Activated CD4-positive, alpha-beta T cell treated with anti-CD3 and anti-CD28 coated beads for 24 hours (primary cell): ENCODE measurements around the gene LYPD4.

Experiments used
- DNase-seq, 2 donors: peaks; one replicate each; pipeline ENCODE4 v3.0.0-alpha.2; 2020; ENCODE audit warnings: low read depth in 2 of 2

LYPD4 gene

DNA sequence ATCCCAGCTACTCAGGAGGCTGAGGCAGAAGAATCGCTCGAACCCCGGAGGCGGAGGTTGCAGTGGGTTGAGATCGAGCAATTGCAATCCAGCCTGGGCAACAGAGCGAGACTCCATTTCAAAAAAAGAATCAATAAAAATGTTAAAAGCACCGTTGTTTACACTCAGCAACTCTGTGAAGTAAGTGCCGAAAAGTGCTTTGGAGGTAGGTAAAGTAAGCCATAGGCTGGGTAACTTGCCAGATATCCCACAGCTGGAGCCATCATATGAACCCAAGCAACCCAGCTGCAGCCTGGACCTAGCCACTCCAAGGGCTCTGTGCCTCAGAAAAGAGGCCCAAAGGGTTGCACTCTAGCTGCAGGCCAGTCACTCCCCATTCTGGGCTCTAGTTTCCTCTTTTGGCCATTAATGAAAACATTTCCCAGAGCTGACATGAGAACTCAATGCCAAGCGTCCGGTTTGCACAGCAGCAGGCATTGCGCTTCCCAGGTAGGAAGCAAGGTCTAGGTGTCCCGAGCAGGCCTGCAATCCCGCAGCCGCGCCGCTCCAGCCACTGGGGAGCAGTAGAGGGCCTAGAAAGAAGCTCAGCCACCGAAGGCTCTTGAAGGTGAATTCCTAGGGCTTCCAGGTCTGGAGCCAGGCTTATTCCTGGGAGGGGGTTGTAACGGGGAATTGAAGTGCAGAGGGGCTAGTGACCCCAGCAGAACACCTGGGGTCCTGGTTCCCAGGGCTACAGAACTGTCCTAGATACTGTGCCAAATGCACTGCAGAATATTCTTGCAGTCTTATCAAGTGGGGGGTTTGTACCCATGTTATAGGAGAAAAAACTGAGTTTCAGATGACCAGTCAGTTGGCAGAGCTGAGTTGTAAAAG is 28.5 kb upstream of the LYPD4 start:
- peak; percentile 57 to 64 for DNase-seq

DNA sequence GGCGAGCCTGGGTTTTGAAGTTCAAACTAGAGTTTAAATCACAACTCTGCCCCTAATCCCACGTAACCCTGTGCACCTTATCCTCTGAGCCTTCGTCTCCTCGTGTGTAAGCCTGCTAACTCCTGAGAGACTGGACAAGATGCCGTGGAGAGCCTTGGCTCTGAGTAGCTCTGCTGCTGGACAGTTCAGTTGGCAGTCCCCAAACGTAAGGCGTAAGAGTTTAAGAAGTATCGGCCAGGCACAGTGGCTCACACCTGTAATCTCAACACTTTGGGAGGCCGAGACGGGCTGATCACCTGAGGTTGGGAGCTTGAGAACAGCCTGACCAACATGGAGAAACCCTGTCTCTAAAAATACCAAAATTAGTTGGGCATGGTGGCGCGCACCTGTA is 27.9 kb upstream of the LYPD4 start:
- DNase-seq, result no peak

DNA sequence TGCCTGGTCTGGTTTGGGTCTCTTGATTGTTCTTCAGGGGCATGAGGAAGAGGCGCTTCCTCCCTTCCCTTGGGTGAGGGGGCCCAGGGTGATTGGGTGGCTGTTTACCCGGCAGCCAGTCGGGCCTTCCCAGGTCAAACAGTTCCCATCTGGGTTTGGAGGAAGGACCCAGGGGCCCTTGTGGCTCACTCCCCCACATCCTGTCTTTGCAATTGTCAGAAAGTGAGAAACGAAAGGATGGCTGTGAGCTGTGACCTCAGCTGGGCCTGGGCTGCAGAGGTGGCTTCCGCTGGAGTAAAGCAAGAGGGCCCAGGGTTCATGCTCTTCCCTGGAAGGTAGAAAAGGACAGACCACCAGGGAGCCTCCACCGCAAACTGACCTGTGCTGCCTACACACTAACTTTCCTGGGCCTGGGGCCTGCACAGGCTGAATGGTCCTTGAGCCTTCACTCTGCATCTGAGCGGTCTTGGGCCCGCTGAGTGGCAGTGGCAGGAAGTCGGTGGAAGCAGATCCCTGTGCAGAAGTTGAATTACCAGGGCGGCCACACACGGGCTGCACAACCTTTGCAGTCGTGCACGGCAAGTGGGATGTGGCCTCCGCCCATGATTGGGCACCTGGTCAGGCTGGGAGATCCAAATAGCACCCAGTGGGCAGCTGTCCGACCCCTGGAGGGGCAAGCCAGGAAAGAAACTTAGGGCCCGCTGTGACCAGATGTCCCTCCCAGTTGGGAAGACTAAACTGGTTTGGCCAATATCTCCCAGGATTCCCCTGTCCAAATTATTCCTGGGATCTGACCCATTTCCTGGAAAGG is 27.3 kb upstream of the LYPD4 start:
- DNase-seq, result peak in 1 of 2 donors; percentile 52

DNA sequence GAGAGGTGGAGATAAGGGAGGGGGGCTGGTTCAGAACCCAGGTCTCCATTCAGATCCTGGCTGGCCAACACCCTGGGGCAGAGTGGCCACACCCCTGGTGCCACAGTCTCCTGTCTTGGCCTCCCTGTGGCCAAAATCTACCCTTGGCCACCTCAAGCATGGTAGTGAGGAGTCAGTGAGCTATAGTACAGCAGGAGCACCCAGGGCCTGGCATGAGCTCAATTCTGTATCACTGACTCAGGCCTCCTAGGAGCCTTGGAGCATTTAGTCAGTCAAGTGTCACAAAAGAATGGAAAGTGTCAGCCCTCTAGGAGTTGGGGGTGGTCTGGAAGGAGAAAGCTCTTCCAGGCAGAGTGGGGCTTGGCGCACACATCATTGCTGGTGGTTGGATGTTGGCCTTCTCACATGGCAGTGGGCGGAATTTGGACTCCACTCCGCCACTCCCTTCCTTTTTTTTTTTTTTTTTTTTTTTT is 26.0 kb upstream of the LYPD4 start:
- no peak for DNase-seq

DNA sequence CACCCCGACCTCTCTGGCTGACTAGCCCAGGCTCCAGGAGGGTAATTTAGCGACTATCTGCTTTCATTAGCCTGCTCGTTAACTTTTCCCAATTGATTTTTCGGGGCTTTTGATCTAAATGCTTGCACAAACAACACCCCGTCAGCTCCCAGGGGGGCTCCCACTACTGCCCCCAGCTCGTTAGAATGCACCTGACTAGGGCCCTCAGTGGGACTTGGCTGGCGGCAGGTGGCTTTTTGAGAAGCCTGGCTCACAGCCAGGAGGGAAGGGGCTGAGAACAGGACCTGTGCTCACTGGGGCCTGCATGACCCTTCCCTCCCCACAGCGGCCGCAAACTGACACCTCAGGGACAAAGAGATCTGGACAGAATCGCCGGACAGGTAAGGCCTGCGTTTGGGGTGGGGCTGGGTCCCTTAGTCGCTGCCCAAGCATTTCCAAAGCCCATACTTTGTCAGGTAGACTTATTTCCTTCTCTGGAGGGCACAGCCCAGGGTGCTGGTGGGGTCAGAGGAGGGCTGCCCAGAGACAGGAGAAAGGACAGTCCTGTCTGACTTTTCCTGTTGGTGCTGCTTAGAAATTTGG is 25.0 kb upstream of the LYPD4 start:
- DNase-seq, result no peak

DNA sequence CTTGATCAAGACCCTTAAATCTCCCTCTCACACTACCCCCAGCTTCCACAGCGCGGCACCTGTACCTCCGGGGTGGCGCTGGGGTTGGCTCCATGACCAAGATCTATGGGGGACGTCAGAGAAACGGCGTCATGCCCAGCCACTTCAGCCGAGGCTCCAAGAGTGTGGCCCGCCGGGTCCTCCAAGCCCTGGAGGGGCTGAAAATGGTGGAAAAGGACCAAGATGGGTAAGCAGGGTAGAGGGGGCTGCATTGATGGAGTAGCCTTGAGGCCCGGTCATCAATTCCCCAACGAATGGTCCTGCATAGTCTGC is 24.5 kb upstream of the LYPD4 start:
- DNase-seq, result no peak

DNA sequence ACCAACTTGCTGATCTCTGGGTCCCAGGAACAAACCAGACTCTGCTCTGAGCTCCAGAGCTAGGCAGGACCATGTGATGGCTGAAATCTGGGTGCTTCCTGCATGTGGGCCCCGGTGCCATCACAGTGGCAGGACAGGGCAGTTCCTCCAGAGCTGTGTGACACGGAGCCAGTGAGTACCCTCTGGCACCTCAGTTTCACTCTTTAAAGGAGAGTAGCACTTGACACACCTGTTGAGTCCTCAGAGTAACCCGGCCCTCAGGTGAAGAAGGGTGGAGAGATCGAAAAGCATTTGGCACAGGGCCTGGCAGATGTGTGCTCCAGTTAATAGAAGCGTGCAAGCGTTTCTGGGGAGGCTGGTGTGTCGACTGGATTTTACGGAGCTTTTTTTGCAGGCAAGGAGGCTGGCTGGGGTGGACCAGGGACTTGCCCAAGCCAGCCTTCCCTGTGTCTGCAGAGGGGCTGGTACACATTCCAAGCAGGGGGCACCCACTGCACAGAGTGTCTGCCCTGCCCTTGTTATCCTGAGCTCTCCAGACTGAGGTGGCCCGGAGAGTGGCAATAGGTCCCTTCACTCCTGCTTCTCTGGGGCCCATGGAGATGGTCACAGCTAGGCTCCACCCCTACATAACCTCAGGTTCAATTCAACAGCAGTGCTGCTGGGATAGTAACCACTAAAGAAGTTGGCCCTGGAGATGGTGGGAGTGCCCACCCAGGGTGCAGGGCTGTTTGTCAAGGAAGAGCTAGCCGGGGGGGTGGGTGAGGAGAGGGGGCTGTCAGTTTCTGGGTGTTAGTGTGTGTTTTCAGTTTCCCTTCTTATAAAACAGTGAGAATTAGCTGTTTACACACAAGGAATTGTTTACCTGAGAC is 23.9 kb upstream of the LYPD4 start:
- no peak for DNase-seq

DNA sequence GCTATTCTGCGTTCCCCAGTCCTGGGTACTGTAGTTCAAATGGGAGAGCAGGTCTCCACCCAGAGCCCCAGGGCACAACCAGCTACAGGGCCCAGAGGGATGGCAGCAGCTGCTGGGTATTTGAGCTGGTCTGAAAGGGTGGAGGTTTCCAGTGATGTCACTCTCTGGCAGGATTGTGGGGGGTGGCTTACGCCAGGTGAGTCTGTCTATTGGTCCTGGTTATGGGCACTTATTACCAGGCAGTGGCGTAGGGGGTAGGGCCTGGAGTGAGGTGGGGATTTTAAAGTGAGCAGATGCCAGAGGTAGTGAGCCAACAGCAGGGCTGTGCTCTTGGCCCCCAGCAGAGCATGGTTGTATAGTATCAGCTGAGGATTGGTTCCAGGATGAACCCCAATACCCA is 21.8 kb upstream of the LYPD4 start:
- DNase-seq, result no peak

DNA sequence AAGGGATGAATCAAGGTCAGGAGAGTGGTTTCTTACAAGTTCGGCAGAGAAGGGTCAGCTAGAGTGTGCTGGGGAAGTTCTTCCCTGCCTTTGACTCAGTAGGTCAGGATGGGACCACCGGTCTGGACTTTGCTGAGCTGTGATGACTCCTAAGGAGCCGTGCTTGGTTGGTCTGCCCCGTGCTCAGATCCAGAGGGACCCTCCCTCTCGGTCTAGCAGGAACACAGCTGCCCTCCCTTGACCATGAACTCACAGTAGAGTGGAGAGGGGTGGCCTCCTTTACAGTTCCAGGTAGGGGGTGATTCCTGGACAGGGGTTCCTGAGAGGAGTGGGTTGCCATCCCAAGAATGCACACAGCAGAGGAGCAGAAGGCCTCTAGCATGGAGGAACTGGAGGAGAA is 19.9 kb upstream of the LYPD4 start:
- DNase-seq, result no peak

DNA sequence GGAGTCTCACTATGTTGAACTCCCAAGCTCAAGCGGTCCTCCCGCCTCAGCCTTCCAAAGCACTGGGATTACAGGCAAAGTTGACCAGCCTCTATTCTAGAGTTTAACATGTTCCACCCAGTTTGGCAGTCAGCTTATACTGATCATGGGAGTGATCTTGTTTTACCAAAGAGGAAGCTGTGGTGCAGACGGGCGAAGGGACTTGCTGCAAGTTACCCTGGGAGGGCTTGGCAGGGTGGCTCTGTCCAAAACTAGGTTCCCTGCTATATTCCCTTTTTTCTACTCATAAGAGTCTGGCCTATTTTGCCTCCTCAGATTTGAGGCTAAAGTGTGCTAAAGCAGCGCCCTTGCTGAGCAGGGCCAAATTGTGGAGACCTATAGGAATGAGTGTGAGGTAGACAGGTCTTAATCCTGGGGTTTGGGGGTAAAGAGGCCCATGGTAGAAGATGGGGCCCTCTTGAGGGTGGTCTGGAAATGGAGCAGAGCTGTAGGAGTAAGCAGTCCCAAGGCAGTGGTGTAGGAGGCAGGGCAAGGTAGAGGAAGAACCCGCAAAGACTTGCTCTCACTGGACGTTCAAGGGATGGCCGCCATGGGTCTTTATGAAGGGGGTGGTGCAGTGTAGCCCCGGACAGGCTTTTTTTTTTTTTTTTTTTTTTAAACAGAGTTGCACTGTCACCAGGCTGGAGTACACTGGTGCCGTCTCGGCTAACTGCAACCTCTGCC is 18.9 kb upstream of the LYPD4 start:
- DNase-seq, result no peak

DNA sequence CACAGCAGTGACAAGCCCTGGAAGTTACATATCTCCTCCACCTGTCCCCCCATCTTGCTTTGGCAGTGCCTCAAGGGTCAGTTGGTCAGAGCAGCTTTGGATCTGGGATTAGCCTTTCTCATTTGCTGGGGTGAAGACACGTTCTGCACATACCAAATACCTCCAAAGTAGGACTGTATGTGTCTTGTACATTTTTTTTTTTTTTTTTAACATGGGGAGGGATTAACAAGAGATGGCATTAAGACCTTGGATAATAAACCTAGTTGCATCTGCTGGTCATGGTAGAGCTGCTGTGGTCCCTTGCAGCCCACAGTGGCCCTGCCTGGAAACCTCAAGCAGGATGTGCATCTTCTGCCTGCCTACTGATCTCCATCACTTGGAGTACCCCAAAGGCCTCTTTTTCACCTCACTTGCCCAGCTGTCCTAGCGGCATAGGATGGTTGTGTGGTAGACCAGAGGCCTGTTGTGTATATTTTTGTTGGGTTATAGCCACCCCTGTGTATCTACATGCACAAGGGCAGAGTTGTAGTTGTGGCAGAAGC is 18.0 kb upstream of the LYPD4 start:
- no peak for DNase-seq

DNA sequence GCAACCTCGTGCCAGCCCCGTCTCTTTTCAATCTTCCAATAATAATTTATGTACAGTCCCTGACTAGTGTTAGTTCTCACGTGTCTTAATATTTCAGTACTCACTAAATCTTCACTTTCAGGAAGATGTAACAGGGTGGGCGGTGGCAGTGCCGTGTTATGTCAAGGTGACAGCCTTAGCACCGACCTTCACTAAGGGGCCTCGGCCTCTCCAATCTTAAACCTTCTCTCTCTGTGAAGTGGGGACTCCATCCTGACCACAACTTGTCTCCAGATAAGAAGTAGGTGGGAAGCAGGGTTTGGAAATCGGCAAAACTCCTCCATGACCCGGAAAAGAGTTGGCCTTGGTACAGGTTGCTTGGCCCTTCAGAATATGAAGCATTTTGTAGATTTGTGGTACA is 17.4 kb upstream of the LYPD4 start:
- DNase-seq, result no peak

DNA sequence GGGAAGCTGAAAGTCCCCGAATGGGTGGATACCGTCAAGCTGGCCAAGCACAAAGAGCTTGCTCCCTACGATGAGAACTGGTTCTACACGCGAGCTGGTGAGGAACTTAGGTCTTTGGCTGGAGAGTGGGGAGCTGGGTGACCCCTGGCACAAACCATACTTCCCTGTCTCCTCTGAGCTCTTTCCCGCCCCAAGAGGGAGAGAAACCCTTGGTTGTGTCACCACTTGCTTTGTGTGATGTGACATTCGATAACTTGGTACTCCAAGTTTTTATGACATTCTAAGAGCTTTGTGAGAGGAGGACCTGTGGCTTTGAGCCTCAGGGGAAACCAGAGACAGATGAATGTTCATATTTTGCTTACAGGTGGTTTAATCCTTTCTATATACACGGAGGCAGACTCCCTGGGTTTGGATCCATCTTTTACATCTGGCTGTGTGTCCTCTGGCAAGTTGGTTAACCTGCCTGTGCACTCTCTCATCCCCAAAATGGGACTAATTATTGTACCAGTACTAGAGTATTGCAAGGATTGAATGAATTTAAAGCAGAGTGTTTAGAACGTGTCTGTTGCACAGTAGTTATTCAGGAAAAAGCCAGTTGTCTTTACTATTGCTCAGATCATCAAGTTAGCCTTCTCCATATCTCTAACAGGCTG is 16.8 kb upstream of the LYPD4 start:
- no peak for DNase-seq

DNA sequence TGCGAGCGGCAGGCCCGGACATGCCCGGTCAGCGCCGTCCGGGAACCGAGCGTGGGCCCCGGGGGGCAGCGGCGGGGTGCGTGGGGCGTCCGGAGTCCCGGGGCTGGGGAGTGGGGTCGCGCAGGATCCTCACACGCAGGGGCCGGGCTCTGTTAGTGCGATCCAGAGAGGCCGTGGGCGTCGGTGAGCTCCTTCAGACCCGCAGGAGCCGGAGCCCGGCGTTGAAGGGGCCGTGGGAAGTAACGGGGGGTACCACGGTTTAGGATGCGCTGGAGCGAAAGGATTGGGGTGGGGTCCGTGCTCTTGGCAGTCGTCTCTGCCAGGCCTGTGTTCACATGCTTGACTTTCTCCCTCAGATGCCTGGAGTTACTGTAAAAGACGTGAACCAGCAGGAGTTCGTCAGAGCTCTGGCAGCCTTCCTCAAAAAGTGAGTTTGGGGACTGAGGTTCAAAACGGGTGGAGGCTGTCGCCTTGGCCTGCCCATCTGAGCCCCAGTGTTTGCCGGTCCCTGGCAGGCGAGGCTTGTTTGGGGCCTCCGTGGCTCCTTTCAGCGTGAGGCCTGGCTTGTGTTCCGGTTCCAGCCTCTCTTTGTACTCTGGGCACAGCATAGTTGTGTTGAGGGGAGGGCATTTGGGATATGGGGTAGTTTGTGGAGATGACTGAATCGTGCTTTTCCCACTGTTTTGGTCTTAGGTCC is 16.1 kb upstream of the LYPD4 start:
- DNase-seq, result no peak

DNA sequence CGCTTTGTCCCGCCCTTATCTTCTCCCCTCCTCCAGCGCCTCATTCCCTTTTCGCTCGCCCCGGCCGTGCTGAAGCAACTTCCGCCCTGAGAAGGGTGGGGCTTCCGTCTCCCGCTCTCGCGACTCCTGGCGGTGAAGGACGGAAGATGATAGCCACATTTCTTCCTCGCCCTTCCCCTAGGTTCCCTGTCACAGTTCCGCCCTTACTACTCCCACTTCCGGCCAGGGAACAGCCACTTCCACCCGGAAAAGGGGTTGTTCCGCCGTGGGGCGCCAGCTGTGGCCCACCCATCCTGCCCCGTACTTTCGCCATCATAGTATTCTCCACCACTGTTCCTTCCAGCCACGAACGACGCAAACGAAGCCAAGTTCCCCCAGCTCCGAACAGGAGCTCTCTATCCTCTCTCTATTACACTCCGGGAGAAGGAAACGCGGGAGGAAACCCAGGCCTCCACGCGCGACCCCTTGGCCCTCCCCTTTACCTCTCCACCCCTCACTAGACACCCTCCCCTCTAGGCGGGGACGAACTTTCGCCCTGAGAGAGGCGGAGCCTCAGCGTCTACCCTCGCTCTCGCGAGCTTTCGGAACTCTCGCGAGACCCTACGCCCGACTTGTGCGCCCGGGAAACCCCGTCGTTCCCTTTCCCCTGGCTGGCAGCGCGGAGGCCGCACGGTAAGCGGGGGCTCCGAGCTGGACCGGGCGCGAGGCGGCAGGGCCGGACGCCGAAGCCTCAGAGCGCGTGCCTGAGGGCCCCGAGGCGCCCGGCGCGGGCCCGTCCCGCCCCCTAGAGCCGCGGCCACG is 15.3 kb upstream of the LYPD4 start, which contains the start of gene RPS19:
Gene RPS19 (plus strand): TSS at position 638 of the 801 bp plus-strand sequence. CDS start 520 bp downstream, outside the sequence.
- DNase-seq, result peak; percentile 97

DNA sequence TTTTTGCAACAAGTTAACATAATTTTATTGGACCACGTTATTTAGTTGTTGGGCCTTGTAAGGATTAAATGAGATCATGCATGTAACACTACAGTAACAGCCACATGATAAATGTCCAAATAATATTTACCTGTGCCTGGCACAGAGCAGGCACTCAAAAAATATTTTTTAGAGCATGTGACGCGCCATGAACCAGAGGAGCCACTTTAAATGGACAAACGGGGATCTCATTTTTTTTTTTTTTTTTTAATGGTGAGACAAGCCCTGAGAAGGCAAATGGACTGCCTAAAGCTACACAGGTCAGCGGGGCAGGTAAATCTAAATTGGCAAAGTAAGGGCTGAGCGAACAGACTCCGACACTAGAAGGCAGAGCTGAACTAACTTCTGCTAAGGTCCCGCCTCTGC is 14.7 kb upstream of the LYPD4 start:
- no peak for DNase-seq

DNA sequence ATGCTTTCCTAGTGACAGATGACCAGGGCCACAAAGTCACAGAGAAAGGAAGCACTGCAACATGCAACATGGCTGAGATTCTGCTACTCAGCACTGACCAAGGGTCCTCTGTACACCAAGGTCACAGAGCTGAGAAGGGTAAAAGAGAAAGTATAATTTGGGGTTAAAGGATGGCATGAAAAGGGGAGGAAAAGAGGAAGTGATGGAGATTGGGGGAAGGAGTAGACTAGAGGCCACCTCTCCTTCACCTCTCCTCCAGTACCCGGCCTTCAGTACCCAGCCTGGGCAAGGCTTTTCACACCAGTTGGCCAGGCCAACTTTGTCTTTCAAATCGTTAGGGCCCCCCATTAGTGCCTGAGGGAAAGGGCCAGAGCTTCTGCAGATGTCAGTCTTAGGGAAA is 9.3 kb upstream of the LYPD4 start:
- DNase-seq, result no peak

DNA sequence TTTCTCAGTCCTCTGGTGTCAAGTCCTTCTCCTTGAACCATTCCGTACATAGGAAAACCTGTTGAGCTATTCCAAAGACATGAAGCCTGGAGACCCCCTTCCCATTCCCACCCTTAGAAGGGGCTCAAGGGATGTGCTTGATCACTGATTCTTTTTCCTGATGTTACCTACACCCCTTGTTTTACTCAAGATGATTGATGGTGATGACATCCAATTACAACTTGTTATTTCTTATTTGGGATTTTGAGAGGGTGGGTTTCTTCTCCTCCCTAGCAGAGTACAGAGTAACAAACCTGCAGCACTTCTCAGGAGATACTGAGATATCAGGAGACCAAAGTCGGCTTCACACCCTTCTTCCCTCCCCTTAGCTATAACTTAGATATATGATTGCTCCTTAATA is 8.9 kb upstream of the LYPD4 start:
- no peak for DNase-seq

DNA sequence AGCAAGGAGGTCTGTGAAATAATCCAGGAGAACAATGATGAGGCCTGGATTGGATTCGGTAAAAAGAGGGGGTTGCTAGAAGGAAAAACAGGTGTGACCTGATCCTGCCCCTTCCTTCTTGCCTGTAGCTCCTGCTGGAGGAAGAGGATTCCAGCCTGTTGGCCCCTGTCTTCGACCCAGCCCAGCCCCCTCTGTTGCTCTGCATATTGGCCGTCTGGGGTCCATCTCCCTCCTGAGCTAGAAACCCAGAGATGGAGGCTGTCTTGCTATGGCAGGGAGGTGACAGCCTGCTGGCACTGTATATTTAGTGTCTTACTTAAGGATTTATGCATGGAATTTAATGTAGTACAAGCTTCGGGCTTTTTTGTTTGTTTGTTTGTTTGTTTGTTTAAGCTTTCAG is 7.0 kb upstream of the LYPD4 start:
- DNase-seq, result no peak
